GM18505 (cell line): ENCODE measurements around the gene AGAP6.
"Not testable (repeated sequence)": the region's sequence is repeated elsewhere in the genome, so short reads cannot be mapped to it uniquely, and the experiment has no call there.

Source experiments
- ATAC-seq: cut with Tn5 transposase; IDR thresholded peaks from one replicate; pipeline ENCODE4 v1.9.1; 2021; ENCODE audit not compliant: unreplicated experiment
- POLR2A ChIP-seq: IDR thresholded peaks from 4 replicates; pipeline ENCODE4 v1.6.1; 2011; ENCODE audit warnings: borderline replicate concordance; ENCODE audit not compliant: insufficient read depth, insufficient read length; ENCODE audit errors: extremely low read depth

AGAP6 gene

GRCh38 chr10:49988376-49988775, at the start of gene AGAP6:
TSS of gene AGAP6 (plus strand) at chr10:49988406. CDS start at chr10:49988716, 310 bp downstream.
- not testable (repeated sequence) for ATAC-seq

- ATAC-seq = peak; percentile 76
- peak; percentile 66 for TF ChIP-seq POLR2A
Observed at GRCh38 chr10:49941447-49942338, 46.5 kb upstream of the AGAP6 start, which contains the start of the genes PARG and TIMM23B. TSS of gene PARG (minus strand) at chr10:49942027. CDS start at chr10:49941725, 302 bp downstream. TSS of gene TIMM23B (plus strand) at chr10:49942053. CDS start at chr10:49942195, 142 bp downstream.

GRCh38 chr10:49942339-49942705, 45.9 kb upstream of the AGAP6 start:
- peak; percentile 3 for ATAC-seq

- not testable (repeated sequence) for ATAC-seq
Observed at GRCh38 chr10:49943607-49944006, 44.6 kb upstream of the AGAP6 start.

GRCh38 chr10:49948142-49948541, 40.1 kb upstream of the AGAP6 start:
- ATAC-seq = peak; percentile 66

- ATAC-seq = not testable (repeated sequence)
Observed at GRCh38 chr10:49948737-49949136, 39.5 kb upstream of the AGAP6 start.

GRCh38 chr10:49952006-49952405, 36.2 kb upstream of the AGAP6 start:
- not testable (repeated sequence) for ATAC-seq

- not testable (repeated sequence) for ATAC-seq
Observed at GRCh38 chr10:49953122-49953521, 35.1 kb upstream of the AGAP6 start.

- not testable (repeated sequence) for ATAC-seq
Observed at GRCh38 chr10:49970331-49970857, 17.8 kb upstream of the AGAP6 start.

- ATAC-seq = not testable (repeated sequence)
Observed at GRCh38 chr10:49971466-49971865, 16.7 kb upstream of the AGAP6 start.

GRCh38 chr10:49972094-49972493, 16.1 kb upstream of the AGAP6 start:
- not testable (repeated sequence) for ATAC-seq

- ATAC-seq = not testable (repeated sequence)
Observed at GRCh38 chr10:49977756-49978155, 10.4 kb upstream of the AGAP6 start.

- not testable (repeated sequence) for ATAC-seq
Observed at GRCh38 chr10:49987207-49987606, 999 bp upstream of the AGAP6 start.

GRCh38 chr10:49995321-49995720, 7.1 kb downstream of the AGAP6 start:
- ATAC-seq = not testable (repeated sequence)

- ATAC-seq = not testable (repeated sequence)
Observed at GRCh38 chr10:50014024-50014423, 25.8 kb downstream of the AGAP6 start.

- not testable (repeated sequence) for ATAC-seq
Observed at GRCh38 chr10:50015596-50016220, 27.5 kb downstream of the AGAP6 start.

- ATAC-seq = not testable (repeated sequence)
Observed at GRCh38 chr10:50016926-50017325, 28.7 kb downstream of the AGAP6 start.

- not testable (repeated sequence) for ATAC-seq
Observed at GRCh38 chr10:50017646-50018045, 29.4 kb downstream of the AGAP6 start.

- not testable (repeated sequence) for ATAC-seq
Observed at GRCh38 chr10:50019279-50019678, 31.1 kb downstream of the AGAP6 start.

- ATAC-seq = not testable (repeated sequence)
Observed at GRCh38 chr10:50020451-50021024, 32.3 kb downstream of the AGAP6 start.
